ENCODE results near the gene UPK3A.

Gene UPK3A

GRCh38 chr22:45329530-45329936 is 44.8 kb downstream of the UPK3A start:
- peak; percentile 62 for DNase-seq (ENCODE audit: low spot score)

- DNase-seq (ENCODE audit: low spot score), result no peak
Measured at GRCh38 chr22:45330548-45330947, 45.8 kb downstream of the UPK3A start.

GRCh38 chr22:45331486-45331885 is 46.7 kb downstream of the UPK3A start:
- DNase-seq (ENCODE audit: low spot score), result no peak

GRCh38 chr22:45332001-45332400 is 47.3 kb downstream of the UPK3A start:
- DNase-seq (ENCODE audit: low spot score), result no peak

GRCh38 chr22:45334068-45334467 is 49.3 kb downstream of the UPK3A start:
- DNase-seq (ENCODE audit: low spot score), result no peak

GRCh38 chr22:45334528-45334927 is 49.8 kb downstream of the UPK3A start:
- no peak for DNase-seq (ENCODE audit: low spot score)

GRCh38 chr22:45335021-45335818 is 50.5 kb downstream of the UPK3A start:
- no peak for DNase-seq (ENCODE audit: low spot score)

GRCh38 chr22:45335854-45336522 is 51.2 kb downstream of the UPK3A start:
- no peak for DNase-seq (ENCODE audit: low spot score)

GRCh38 chr22:45336971-45337431 is 52.3 kb downstream of the UPK3A start:
- no peak for DNase-seq (ENCODE audit: low spot score)

- DNase-seq (ENCODE audit: low spot score), result no peak
Measured at GRCh38 chr22:45337536-45337935, 52.8 kb downstream of the UPK3A start.

GRCh38 chr22:45338795-45339194 is 54.0 kb downstream of the UPK3A start:
- no peak for DNase-seq (ENCODE audit: low spot score)

- no peak for DNase-seq (ENCODE audit: low spot score)
Measured at GRCh38 chr22:45340323-45340722, 55.6 kb downstream of the UPK3A start.

- peak; percentile 66 for DNase-seq (ENCODE audit: low spot score)
Measured at GRCh38 chr22:45341498-45341897, 56.7 kb downstream of the UPK3A start.

- no peak for DNase-seq (ENCODE audit: low spot score)
Measured at GRCh38 chr22:45343143-45343542, 58.4 kb downstream of the UPK3A start.

- peak; percentile 47 for DNase-seq (ENCODE audit: low spot score)
Measured at GRCh38 chr22:45344334-45344733, 59.6 kb downstream of the UPK3A start.
